Prostate gland (tissue), 2 donors: ENCODE data around the gene ACVR1. TPM values are rescaled to one million over a fixed set of nuclear protein-coding genes. Genes with fewer than 3 reads are reported as not detected.

Source experiments
- DNase-seq: peaks from one replicate; pipeline ENCODE4 v3.0.0-alpha.2; 2019; ENCODE audit warnings: low spot score
- H3K27ac ChIP-seq, 2 donors: fragments of 200-600 bp; sonication (generic); 2 replicates each; pipeline ENCODE4 v1.5.1; 2017 to 2019
- H3K27me3 ChIP-seq: fragments of 200-600 bp; sonication (generic); replicated peaks from 2 replicates; pipeline ENCODE4 v1.5.1; 2019; ENCODE audit not compliant: insufficient read depth
- H3K36me3 ChIP-seq, 2 donors: fragments of 200-600 bp; sonication (generic); 1 replicate in 1 of 2; 2 replicates in 1 of 2; pipeline versions ENCODE4 v1.5.1 to v1.8.1; 2017 to 2019
- H3K4me1 ChIP-seq: fragments of 200-600 bp; sonication (generic); replicated peaks from 2 replicates; pipeline ENCODE4 v1.5.1; 2019
- H3K4me3 ChIP-seq, 2 donors: fragments of 200-600 bp; sonication (generic); 2 replicates each; pipeline ENCODE4 v1.5.1; 2017 to 2019
- H3K9me3 ChIP-seq: fragments of 200-600 bp; sonication (generic); 2 replicates; pipeline ENCODE4 v1.5.1; 2017
- CTCF ChIP-seq, 4 experiments: fragments of 200-600 bp in 2 of 4; fragments of 450-650 bp in 2 of 4; sonication (generic) in 2 of 4; IDR thresholded peaks; 1 replicate in 3 of 4; 2 replicates in 1 of 4; pipeline ENCODE4 v1.5.1; 2016 to 2019; ENCODE audit warnings: antibody characterized with exemption in 4 of 4, mild to moderate bottlenecking in 2 of 4, moderate library complexity in 2 of 4
- POLR2A ChIP-seq: fragments of 450-650 bp; IDR thresholded peaks from one replicate; pipeline ENCODE4 v1.6.1; 2016; ENCODE audit warnings: antibody characterized with exemption, mild to moderate bottlenecking
- POLR2AphosphoS5 ChIP-seq: sonication (generic); formaldehyde crosslinking; IDR thresholded peaks from one replicate; pipeline ENCODE4 v1.6.1; 2017; ENCODE audit warnings: antibody characterized with exemption
- WGBS: methylation state at CpG from one replicate; pipeline ENCODE4 v1.1.5; 2018; 5-methylcytosine and 5-hydroxymethylcytosine counted together
- intact Hi-C: fragments of 100-400 bp; cut with DNase I; formaldehyde crosslinking; loops from one replicate; pipeline ENCODE4 v1.14.2; 2022
- total RNA-seq, 2 donors: library from RNA; depleted of rRNA; stranded (reverse); fragments of >200 nt; gene quantifications; one replicate each; pipeline ENCODE4 v1.1.0, GENCODE V29; 2016

The ACVR1 gene
- total RNA-seq, 2 donors from 2014 or later, result 16.0 to 21.5 TPM

GRCh38 chr2:157822993-157823392 lies 53.1 kb downstream of the ACVR1 start:
- 95% methylated on average over 2 of the region's 2 CpGs for WGBS
- no peak for TF ChIP-seq POLR2A
- no peak for TF ChIP-seq POLR2AphosphoS5
- no peak for TF ChIP-seq CTCF (IDR thresholded peaks at IDR 0.05)
- Histone ChIP-seq H3K4me1 (peaks cover 5% of the 10 kb centered on the region), H3K36me3 (peaks cover 0 to 4% of the 10 kb centered on the region in 2 donors), H3K27ac (no peak overlapping the region), H3K9me3 (no peaks in the 10 kb centered on the region), H3K4me3 (no peak overlapping the region), H3K27me3 (no peaks in the 10 kb centered on the region)
- no peak for DNase-seq
- intact Hi-C loops, result no loop called here

- H3K27me3 ChIP-seq, result no peaks in the 10 kb centered on the region
- no peak for DNase-seq
- no peak overlapping the region for H3K4me3 ChIP-seq
- H3K36me3 ChIP-seq, result peaks cover 0 to 5% of the 10 kb centered on the region in 2 donors
- WGBS, result 89% methylated on average over 4 of the region's 4 CpGs
- TF ChIP-seq POLR2AphosphoS5, result no peak
- TF ChIP-seq CTCF (IDR thresholded peaks at IDR 0.05), result no peak
- no peak for TF ChIP-seq POLR2A
- intact Hi-C loops, result no loop called here
- no peak overlapping the region for H3K27ac ChIP-seq
- peaks cover 5% of the 10 kb centered on the region for H3K4me1 ChIP-seq
- H3K9me3 ChIP-seq, result no peaks in the 10 kb centered on the region
Measured at GRCh38 chr2:157822533-157822932, 53.6 kb downstream of the ACVR1 start.

- peaks cover 5% of the 10 kb centered on the region for H3K4me1 ChIP-seq
Measured at GRCh38 chr2:157821519-157822131, 54.5 kb downstream of the ACVR1 start.

GRCh38 chr2:157820193-157820592 lies 55.9 kb downstream of the ACVR1 start:
- WGBS, result 77% methylated on average over 3 of the region's 3 CpGs
- H3K4me3 ChIP-seq, result no peak overlapping the region
- H3K4me1 ChIP-seq, result peaks cover under 1% of the 10 kb centered on the region
- no peaks in the 10 kb centered on the region for H3K9me3 ChIP-seq
- H3K36me3 ChIP-seq, result peaks cover 0 to 5% of the 10 kb centered on the region in 2 donors
- no peak for TF ChIP-seq CTCF (IDR thresholded peaks at IDR 0.05)
- no peak for TF ChIP-seq POLR2A
- no peak for TF ChIP-seq POLR2AphosphoS5
- intact Hi-C loops, result no loop called here
- no peak overlapping the region for H3K27ac ChIP-seq
- H3K27me3 ChIP-seq, result no peaks in the 10 kb centered on the region
- no peak for DNase-seq

More at GRCh38 chr2:157821519-157822131, 54.5 kb downstream of the ACVR1 start:
- peaks cover 0 to 5% of the 10 kb centered on the region in 2 donors for H3K36me3 ChIP-seq
- H3K27ac ChIP-seq, result no peak overlapping the region
- TF ChIP-seq POLR2A, result no peak
- no peak for TF ChIP-seq POLR2AphosphoS5
- no peak for TF ChIP-seq CTCF (IDR thresholded peaks at IDR 0.05)
- H3K9me3 ChIP-seq, result no peaks in the 10 kb centered on the region
- 37% methylated on average over 1 of the region's 1 CpG for WGBS
- intact Hi-C loops, result no loop called here
- H3K27me3 ChIP-seq, result no peaks in the 10 kb centered on the region
- no peak overlapping the region for H3K4me3 ChIP-seq
- no peak for DNase-seq

- Histone ChIP-seq H3K27me3 (no peaks in the 10 kb centered on the region), H3K27ac (no peak overlapping the region), H3K9me3 (no peaks in the 10 kb centered on the region), H3K4me1 (no peaks in the 10 kb centered on the region), H3K4me3 (no peak overlapping the region), H3K36me3 (peaks cover 0 to 5% of the 10 kb centered on the region in 2 donors)
- no peak for DNase-seq
- intact Hi-C loops, result no loop called here
- 75% methylated on average over 5 of the region's 5 CpGs for WGBS
- TF ChIP-seq CTCF (IDR thresholded peaks at IDR 0.05), result no peak
- TF ChIP-seq POLR2A, result no peak
- TF ChIP-seq POLR2AphosphoS5, result no peak
Measured at GRCh38 chr2:157819761-157820160, 56.4 kb downstream of the ACVR1 start.
